A549 (cell line): ENCODE data around the gene TMC5. TPM values are rescaled to one million over a fixed set of nuclear protein-coding genes. Genes with fewer than 3 reads are reported as not detected.

Source experiments
- ATAC-seq, 2 experiments: fragments of 200-7000 bp in 1 of 2; fragments of >200 bp in 1 of 2; cut with Nextera tagmentation in 1 of 2; cut with Tn5 transposase in 1 of 2; 3 replicates each; pipeline versions ENCODE4 v1.8.0 to v1.9.1; 2018 to 2020; ENCODE audit warnings: mild to moderate bottlenecking in 1 of 2, moderate library complexity in 1 of 2
- CTCF ChIA-PET: fragments of 300-600 bp; sonication (Branson Sonifier 250); formaldehyde crosslinking; extraction: SDS; loops from one replicate; lab custom pipeline; 2021; ENCODE audit warnings: antibody characterized with exemption, inconsistent platforms; lab: Yijun Ruan, JAX
- POLR2A ChIA-PET: fragments of 350-600 bp; formaldehyde crosslinking; extraction: SDS; loops from one replicate; lab custom pipeline; 2021; ENCODE audit warnings: antibody characterized with exemption, inconsistent platforms; lab: Yijun Ruan, JAX
- DNase-seq, 2 experiments: peaks; one replicate each; pipeline versions ENCODE4 v3.0.0 to v3.0.0-alpha.2; 2011 to 2016; ENCODE audit warnings: low read depth in 1 of 2, low spot score in 1 of 2
- FAIRE-seq: peaks from 2 replicates; lab custom pipeline; 2011; peaks lifted over from hg19 to GRCh38; lab: Jason Lieb, UNC
- H3K27ac ChIP-seq, 2 experiments: fragments of >200 bp; sonication (Bioruptor Twin); formaldehyde crosslinking; 3 replicates each; pipeline ENCODE4 v1.5.1; 2016 to 2017
- H3K4me1 ChIP-seq: fragments of >200 bp; sonication (Bioruptor Twin); formaldehyde crosslinking; 3 replicates; pipeline ENCODE4 v1.6.1; 2016
- H3K4me2 ChIP-seq: fragments of >200 bp; sonication (Bioruptor Twin); formaldehyde crosslinking; 3 replicates; pipeline ENCODE4 v1.6.1; 2016
- H3K4me3 ChIP-seq: fragments of >200 bp; sonication (Bioruptor Twin); formaldehyde crosslinking; 3 replicates; pipeline ENCODE4 v1.5.1; 2016
- H3K9me3 ChIP-seq: fragments of >200 bp; sonication (Bioruptor Twin); formaldehyde crosslinking; 3 replicates; pipeline ENCODE4 v1.6.1; 2016
- ATOH8 ChIP-seq: fragments of 250-450 bp; sonication (Bioruptor Pico); IDR thresholded peaks from 2 replicates; pipeline ENCODE4 v1.5.0; 2020; ENCODE audit warnings: low read depth, mild to moderate bottlenecking, moderate library complexity
- CBX2 ChIP-seq: fragments of 200-600 bp; sonication (generic); IDR thresholded peaks from 2 replicates; pipeline ENCODE4 v1.6.1; 2016; ENCODE audit warnings: low read depth, mild to moderate bottlenecking, borderline replicate concordance
- CBX8 ChIP-seq: fragments of 200-600 bp; sonication (generic); IDR thresholded peaks from 2 replicates; pipeline ENCODE4 v1.6.1; 2016
- CHD2 ChIP-seq: fragments of 150-350 bp; IDR thresholded peaks from 2 replicates; pipeline ENCODE4 v1.6.1; 2014; ENCODE audit warnings: low read length; ENCODE audit not compliant: partially characterized antibody
- CHD4 ChIP-seq: fragments of 200-600 bp; sonication (generic); IDR thresholded peaks from 2 replicates; pipeline ENCODE4 v1.6.1; 2016; ENCODE audit warnings: antibody characterized with exemption, mild to moderate bottlenecking, borderline replicate concordance
- FOXS1 ChIP-seq: fragments of 250-450 bp; sonication (Bioruptor Pico); IDR thresholded peaks from 2 replicates; pipeline ENCODE4 v1.5.0; 2020; ENCODE audit warnings: mild to moderate bottlenecking, moderate library complexity
- GATA3 ChIP-seq: IDR thresholded peaks from 2 replicates; pipeline ENCODE4 v1.6.1; 2012; ENCODE audit warnings: borderline replicate concordance
- HES2 ChIP-seq: fragments of >200 bp; sonication (Bioruptor Twin); formaldehyde crosslinking; IDR thresholded peaks from 2 replicates; pipeline ENCODE4 v1.6.1; 2016
- HOXA7 ChIP-seq: fragments of 250-450 bp; sonication (Bioruptor Pico); IDR thresholded peaks from 2 replicates; pipeline ENCODE4 v1.5.0; 2020; ENCODE audit warnings: mild to moderate bottlenecking, moderate library complexity
- HOXB5 ChIP-seq: fragments of 250-450 bp; sonication (Bioruptor Pico); IDR thresholded peaks from 2 replicates; pipeline ENCODE4 v1.5.0; 2020; ENCODE audit warnings: mild to moderate bottlenecking, moderate library complexity
- JUN ChIP-seq, 2 experiments: fragments of >200 bp; sonication (Bioruptor Twin); formaldehyde crosslinking; IDR thresholded peaks; 2 replicates in 1 of 2; 3 replicates in 1 of 2; pipeline ENCODE4 v1.6.1; 2016 to 2017
- NFE2L2 ChIP-seq: fragments of 150-350 bp; conservative IDR thresholded peaks from 2 replicates; pipeline ENCODE4 v1.6.1; 2014; ENCODE audit warnings: low read length
- NPAS2 ChIP-seq: fragments of 250-450 bp; sonication (Bioruptor Pico); IDR thresholded peaks from 2 replicates; pipeline ENCODE4 v1.8.0; 2022; ENCODE audit warnings: mild to moderate bottlenecking, moderate library complexity, borderline replicate concordance
- NR3C1 ChIP-seq: fragments of >200 bp; sonication (Bioruptor Twin); formaldehyde crosslinking; IDR thresholded peaks from 3 replicates; pipeline ENCODE4 v1.6.1; 2017
- RCOR1 ChIP-seq: fragments of 150-350 bp; IDR thresholded peaks from 2 replicates; pipeline ENCODE4 v1.6.1; 2014; ENCODE audit warnings: antibody characterized with exemption, low read length, low read depth
- RNF2 ChIP-seq: fragments of 200-600 bp; sonication (generic); IDR thresholded peaks from 2 replicates; pipeline ENCODE4 v1.6.1; 2016; ENCODE audit warnings: low read depth, mild to moderate bottlenecking, antibody characterized with exemption, moderate library complexity, borderline replicate concordance
- SMC3 ChIP-seq: fragments of >200 bp; sonication (Bioruptor Twin); formaldehyde crosslinking; IDR thresholded peaks from 3 replicates; pipeline ENCODE4 v1.6.1; 2018; ENCODE audit warnings: inconsistent platforms
- TFCP2L1 ChIP-seq: fragments of 250-450 bp; sonication (Bioruptor Pico); IDR thresholded peaks from 2 replicates; pipeline ENCODE4 v1.5.0; 2021; ENCODE audit warnings: mild to moderate bottlenecking
- WGBS: methylation state at CpG from one replicate; pipeline ENCODE4 v1.1.6; 2017; ENCODE audit errors: missing lambda C conversion rate; 5-methylcytosine and 5-hydroxymethylcytosine counted together
- polyA plus RNA-seq, 4 experiments: library from polyadenylated mRNA; depleted of rRNA in 3 of 4; stranded (reverse); fragments of >200 nt; fragmentation: RNase III in 1 of 4; extraction: RNeasy Plus Mini Kit Qiagen cat#74134 plus additional on column Dnase treatment in 1 of 4; gene quantifications; 2 replicates in 3 of 4; 3 replicates in 1 of 4; pipeline ENCODE4 v1.2.3, GENCODE V29; 2011 to 2017
- TF ChIP-seq, protein P1 (sequence below): fragments of >200 bp; sonication (Bioruptor Twin); formaldehyde crosslinking; IDR thresholded peaks from 3 replicates; pipeline ENCODE4 v1.6.1; 2016
- TF ChIP-seq, protein P2 (sequence below): fragments of 200-600 bp; sonication (generic); IDR thresholded peaks from 2 replicates; pipeline ENCODE4 v1.6.1; 2016; ENCODE audit warnings: antibody characterized with exemption, mild to moderate bottlenecking, moderate library complexity
- TF ChIP-seq, protein P3 (sequence below): fragments of 250-450 bp; sonication (Bioruptor Pico); IDR thresholded peaks from 2 replicates; pipeline ENCODE4 v1.5.0; 2021; ENCODE audit warnings: mild to moderate bottlenecking, moderate library complexity, borderline replicate concordance

The TMC5 gene
- polyA plus RNA-seq, 2 of the 4 experiments (the other 2 are of a cell fraction), result 8.3 to 17.1 TPM

DNA sequence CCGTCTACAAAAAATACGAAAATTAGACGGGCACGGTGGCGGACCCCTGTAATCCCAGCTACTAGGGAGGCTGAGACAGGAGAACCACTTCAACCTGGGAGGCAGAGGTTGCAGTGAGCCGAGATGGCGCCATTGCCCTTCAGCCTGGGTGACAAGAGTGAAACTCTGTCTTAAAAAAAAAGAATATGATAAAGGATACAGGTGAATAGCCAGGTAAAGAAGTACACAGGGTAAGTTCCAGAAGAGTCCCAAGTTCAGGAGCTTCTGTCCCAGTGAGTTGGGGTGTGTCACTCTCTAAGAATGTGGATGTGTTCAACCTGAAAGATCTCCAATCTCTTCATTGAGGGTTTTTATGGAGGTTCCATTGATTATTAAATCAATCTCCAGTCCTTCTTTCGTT, 6.8 kb downstream of the TMC5 start:
- POLR2A ChIA-PET, result no interaction called here
- WGBS, result 94% methylated on average over 8 of the region's 8 CpGs
- FAIRE-seq (no peak), ATAC-seq (no peak), DNase-seq (no peak)
- Histone ChIP-seq H3K4me1 (peaks cover 29% of the 10 kb centered on the region), H3K27ac (peak overlapping the region in 1 of 2 experiments; percentile 18; a peak in 1 of 6 replicates), H3K4me3 (no peak overlapping the region), H3K4me2 (no peak overlapping the region), H3K9me3 (peaks cover 11% of the 10 kb centered on the region; the same call in 2 of the 3 replicates)
- CTCF ChIA-PET, result no interaction called here
- TF ChIP-seq CBX2 (no peak), NR3C1 (no peak), JUN (IDR thresholded peaks at IDR 0.05) (no peak), CHD4 (no peak), ATOH8 (CRISPR knock-in tag) (no peak), CHD2 (no peak), NFE2L2 (no peak), SMC3 (no peak), GATA3 (no peak), RNF2 (no peak), FOXS1 (CRISPR knock-in tag) (no peak)
- TF ChIP-seq, protein P1, sequence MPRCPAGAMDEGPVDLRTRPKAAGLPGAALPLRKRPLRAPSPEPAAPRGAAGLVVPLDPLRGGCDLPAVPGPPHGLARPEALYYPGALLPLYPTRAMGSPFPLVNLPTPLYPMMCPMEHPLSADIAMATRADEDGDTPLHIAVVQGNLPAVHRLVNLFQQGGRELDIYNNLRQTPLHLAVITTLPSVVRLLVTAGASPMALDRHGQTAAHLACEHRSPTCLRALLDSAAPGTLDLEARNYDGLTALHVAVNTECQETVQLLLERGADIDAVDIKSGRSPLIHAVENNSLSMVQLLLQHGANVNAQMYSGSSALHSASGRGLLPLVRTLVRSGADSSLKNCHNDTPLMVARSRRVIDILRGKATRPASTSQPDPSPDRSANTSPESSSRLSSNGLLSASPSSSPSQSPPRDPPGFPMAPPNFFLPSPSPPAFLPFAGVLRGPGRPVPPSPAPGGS, result no peak
- TF ChIP-seq, protein P2, sequence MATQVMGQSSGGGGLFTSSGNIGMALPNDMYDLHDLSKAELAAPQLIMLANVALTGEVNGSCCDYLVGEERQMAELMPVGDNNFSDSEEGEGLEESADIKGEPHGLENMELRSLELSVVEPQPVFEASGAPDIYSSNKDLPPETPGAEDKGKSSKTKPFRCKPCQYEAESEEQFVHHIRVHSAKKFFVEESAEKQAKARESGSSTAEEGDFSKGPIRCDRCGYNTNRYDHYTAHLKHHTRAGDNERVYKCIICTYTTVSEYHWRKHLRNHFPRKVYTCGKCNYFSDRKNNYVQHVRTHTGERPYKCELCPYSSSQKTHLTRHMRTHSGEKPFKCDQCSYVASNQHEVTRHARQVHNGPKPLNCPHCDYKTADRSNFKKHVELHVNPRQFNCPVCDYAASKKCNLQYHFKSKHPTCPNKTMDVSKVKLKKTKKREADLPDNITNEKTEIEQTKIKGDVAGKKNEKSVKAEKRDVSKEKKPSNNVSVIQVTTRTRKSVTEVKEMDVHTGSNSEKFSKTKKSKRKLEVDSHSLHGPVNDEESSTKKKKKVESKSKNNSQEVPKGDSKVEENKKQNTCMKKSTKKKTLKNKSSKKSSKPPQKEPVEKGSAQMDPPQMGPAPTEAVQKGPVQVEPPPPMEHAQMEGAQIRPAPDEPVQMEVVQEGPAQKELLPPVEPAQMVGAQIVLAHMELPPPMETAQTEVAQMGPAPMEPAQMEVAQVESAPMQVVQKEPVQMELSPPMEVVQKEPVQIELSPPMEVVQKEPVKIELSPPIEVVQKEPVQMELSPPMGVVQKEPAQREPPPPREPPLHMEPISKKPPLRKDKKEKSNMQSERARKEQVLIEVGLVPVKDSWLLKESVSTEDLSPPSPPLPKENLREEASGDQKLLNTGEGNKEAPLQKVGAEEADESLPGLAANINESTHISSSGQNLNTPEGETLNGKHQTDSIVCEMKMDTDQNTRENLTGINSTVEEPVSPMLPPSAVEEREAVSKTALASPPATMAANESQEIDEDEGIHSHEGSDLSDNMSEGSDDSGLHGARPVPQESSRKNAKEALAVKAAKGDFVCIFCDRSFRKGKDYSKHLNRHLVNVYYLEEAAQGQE, result no peak
- TF ChIP-seq, protein P3, sequence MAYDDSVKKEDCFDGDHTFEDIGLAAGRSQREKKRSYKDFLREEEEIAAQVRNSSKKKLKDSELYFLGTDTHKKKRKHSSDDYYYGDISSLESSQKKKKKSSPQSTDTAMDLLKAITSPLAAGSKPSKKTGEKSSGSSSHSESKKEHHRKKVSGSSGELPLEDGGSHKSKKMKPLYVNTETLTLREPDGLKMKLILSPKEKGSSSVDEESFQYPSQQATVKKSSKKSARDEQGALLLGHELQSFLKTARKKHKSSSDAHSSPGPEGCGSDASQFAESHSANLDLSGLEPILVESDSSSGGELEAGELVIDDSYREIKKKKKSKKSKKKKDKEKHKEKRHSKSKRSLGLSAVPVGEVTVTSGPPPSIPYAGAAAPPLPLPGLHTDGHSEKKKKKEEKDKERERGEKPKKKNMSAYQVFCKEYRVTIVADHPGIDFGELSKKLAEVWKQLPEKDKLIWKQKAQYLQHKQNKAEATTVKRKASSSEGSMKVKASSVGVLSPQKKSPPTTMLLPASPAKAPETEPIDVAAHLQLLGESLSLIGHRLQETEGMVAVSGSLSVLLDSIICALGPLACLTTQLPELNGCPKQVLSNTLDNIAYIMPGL (CRISPR knock-in tag), result no peak

- no peak for TF ChIP-seq ATOH8 (CRISPR knock-in tag)
- TF ChIP-seq NPAS2 (CRISPR knock-in tag), result no peak
- no peak for TF ChIP-seq HES2
- TF ChIP-seq CBX8, result no peak
- TF ChIP-seq CBX2, result no peak
- no peak for TF ChIP-seq TFCP2L1 (CRISPR knock-in tag)
- no peak for TF ChIP-seq HOXA7 (CRISPR knock-in tag)
- TF ChIP-seq HOXB5 (CRISPR knock-in tag), result no peak
- no peak for TF ChIP-seq RCOR1
- Histone ChIP-seq H3K27ac (peak overlapping the region; percentile 17 to 27; a peak in 2 of 6 replicates), H3K9me3 (no peaks in the 10 kb centered on the region), H3K4me3 (no peak overlapping the region), H3K4me2 (peak overlapping the region; percentile 40), H3K4me1 (peaks cover 41% of the 10 kb centered on the region)
- ChIA-PET CTCF (interaction anchor here (0.6 to 0.8 kb wide), 2 partner anchors 59 to 73 kb away, joined by 3 to 4 read pairs; no protein-coding TSS in a partner anchor), POLR2A (no interaction called here)
- 92% methylated on average over 3 of the region's 3 CpGs for WGBS
- ATAC-seq (no peak), DNase-seq (no peak), FAIRE-seq (no peak)
Measured at GRCh38 chr16:19430345-19430744, 12.7 kb downstream of the TMC5 start.
